Activated B cell treated with CpG ODN at 0.5 μM for 24 hours (primary cell): ENCODE data around the gene GAS6. TPM values are rescaled to one million over a fixed set of nuclear protein-coding genes. Genes with fewer than 3 reads are reported as not detected.

Experiments
- ATAC-seq: fragments of 200-7000 bp; cut with Tn5 transposase; one replicate; pipeline ENCODE4 v1.10.0; 2021; ENCODE audit warnings: low read depth, mild to moderate bottlenecking, moderate library complexity
- CTCF ChIA-PET: fragments of 350-600 bp; sonication (Branson Sonifier 250); formaldehyde crosslinking; loops from one replicate; lab custom pipeline; 2021; ENCODE audit warnings: antibody characterized with exemption; lab: Charles Lee
- POLR2A ChIA-PET: fragments of 350-600 bp; sonication (Branson Sonifier 250); formaldehyde crosslinking; loops from one replicate; lab custom pipeline; 2021; ENCODE audit warnings: antibody characterized with exemption; lab: Charles Lee
- DNase-seq: peaks from one replicate; pipeline ENCODE4 v3.0.0; 2022
- H3K27ac Mint-ChIP-seq: one replicate; pipeline ENCODE4 v1.8.0; 2020; ENCODE audit warnings: mixed read lengths
- H3K27me3 Mint-ChIP-seq: one replicate; pipeline ENCODE4 v1.8.0; 2021; ENCODE audit warnings: mixed read lengths
- H3K36me3 Mint-ChIP-seq: one replicate; pipeline ENCODE4 v1.8.0; 2021; ENCODE audit warnings: low read depth, mixed read lengths
- H3K4me1 Mint-ChIP-seq: one replicate; pipeline ENCODE4 v1.8.0; 2021; ENCODE audit warnings: mixed read lengths
- H3K4me3 Mint-ChIP-seq: one replicate; pipeline ENCODE4 v1.8.0; 2020; ENCODE audit warnings: mild to moderate bottlenecking, mixed read lengths
- H3K9me3 Mint-ChIP-seq: one replicate; pipeline ENCODE4 v1.8.0; 2020; ENCODE audit warnings: mixed read lengths
- intact Hi-C: fragments of 100-400 bp; cut with micrococcal nuclease; formaldehyde crosslinking; loops from one replicate; pipeline ENCODE4 v1.15.1; 2024
- total RNA-seq: library from RNA; stranded (reverse); gene quantifications from 2 replicates; pipeline ENCODE4 v1.2.3, GENCODE V29; 2022
- TF ChIP-seq, protein P1 (sequence below): fragments of 200-600 bp; IDR thresholded peaks from one replicate; pipeline ENCODE4 v1.8.0; 2022; ENCODE audit warnings: antibody characterized with exemption, mild to moderate bottlenecking

GAS6 gene
- total RNA-seq, 1 donor from 2014 or later = 1.4 TPM

DNA sequence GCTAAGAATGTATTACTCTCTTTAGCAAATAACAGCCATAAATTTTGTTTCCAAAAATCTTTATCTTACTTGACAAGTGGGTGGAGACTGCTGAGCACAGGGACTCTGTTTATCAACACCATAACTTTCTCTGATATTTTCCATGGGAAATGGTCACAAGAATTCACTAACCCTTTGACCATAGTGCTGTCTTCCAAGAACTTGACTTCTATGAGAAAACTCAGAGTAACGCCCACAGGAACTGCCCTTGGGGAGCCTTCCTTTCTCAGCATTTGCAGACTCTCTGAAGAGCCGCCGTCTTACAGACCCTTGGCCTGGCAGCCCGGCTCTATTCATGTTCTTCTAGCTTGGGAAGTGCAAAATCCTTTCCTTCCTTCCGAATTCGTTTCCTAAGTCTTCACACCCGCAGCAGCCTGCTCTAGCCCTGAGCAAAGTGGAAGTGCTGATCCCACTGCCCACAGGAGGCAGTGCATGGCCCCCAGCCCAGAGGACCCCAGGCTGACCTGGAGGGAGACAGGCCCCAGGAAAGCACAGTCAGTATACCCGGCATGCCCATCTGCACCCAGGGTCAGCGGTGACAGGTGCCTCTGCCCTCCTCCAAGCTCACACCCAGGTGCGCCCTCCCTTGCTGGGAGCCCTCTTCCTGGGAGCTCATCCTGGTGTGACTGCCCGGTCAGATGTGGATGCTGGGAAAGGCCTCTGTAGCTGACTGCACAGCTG is 10.2 kb downstream of the GAS6 start:
- TF ChIP-seq, protein P1, sequence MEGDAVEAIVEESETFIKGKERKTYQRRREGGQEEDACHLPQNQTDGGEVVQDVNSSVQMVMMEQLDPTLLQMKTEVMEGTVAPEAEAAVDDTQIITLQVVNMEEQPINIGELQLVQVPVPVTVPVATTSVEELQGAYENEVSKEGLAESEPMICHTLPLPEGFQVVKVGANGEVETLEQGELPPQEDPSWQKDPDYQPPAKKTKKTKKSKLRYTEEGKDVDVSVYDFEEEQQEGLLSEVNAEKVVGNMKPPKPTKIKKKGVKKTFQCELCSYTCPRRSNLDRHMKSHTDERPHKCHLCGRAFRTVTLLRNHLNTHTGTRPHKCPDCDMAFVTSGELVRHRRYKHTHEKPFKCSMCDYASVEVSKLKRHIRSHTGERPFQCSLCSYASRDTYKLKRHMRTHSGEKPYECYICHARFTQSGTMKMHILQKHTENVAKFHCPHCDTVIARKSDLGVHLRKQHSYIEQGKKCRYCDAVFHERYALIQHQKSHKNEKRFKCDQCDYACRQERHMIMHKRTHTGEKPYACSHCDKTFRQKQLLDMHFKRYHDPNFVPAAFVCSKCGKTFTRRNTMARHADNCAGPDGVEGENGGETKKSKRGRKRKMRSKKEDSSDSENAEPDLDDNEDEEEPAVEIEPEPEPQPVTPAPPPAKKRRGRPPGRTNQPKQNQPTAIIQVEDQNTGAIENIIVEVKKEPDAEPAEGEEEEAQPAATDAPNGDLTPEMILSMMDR = no peak
- ChIA-PET CTCF (no interaction called here), POLR2A (no interaction called here)
- H3K4me1 Mint-ChIP-seq = peaks cover 4% of the 10 kb centered on the region
- H3K36me3 Mint-ChIP-seq = no peaks in the 10 kb centered on the region
- intact Hi-C loops = no loop called here
- no peak overlapping the region for H3K27ac Mint-ChIP-seq
- no peaks in the 10 kb centered on the region for H3K9me3 Mint-ChIP-seq
- peaks cover 14% of the 10 kb centered on the region for H3K27me3 Mint-ChIP-seq
- ATAC-seq (no peak), DNase-seq (no peak)
- no peak overlapping the region for H3K4me3 Mint-ChIP-seq

DNA sequence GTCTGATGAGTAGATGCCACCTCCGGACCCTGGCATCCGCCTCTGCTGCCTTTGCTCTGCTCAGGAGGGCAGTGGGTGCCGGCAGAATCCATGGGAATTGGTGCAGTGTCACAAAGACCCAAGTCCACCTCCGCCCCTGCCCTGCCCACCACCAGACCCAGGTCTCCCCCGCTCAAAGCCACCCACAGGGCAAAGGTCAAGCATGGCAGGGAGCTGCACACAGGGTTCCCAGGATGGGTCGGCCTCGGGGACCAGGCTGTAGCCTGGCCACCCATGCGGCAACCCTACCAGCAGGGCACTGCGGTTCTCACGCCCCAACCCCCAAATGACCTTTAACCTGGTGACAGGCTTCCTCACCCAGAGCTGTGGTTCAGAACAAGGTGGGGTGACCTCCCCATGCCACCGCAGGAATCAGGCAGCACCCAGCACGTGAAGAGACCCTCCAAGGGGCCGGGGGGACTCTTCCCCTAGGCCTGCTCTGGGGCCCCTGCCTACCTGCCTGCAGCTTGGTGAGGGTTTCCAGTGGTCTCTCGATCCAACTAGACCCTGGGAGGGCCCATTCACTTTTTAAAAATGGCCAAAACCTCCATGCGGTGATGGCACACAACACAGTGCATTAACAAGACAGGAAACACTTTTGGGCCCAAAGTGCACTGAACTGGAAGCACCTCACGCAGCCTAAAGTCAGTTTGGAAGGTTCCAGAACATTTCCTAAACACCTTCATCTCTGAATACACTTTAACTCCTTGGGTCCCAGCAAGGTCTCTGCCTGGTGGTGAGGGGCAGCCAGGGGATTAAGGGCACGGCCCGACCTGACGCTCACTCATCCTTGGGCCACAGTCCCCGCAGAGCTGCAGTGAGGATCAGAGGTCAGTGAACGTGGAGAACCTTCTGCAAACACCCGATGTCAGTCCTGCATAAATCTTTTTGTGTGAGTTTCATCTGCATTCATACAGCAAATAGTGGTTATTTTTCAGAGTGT is 11.0 kb downstream of the GAS6 start:
- ChIA-PET POLR2A (no interaction called here), CTCF (no interaction called here)
- ATAC-seq (no peak), DNase-seq (no peak)
- Mint-ChIP-seq H3K27ac (no peak overlapping the region), H3K27me3 (peaks cover 14% of the 10 kb centered on the region), H3K36me3 (no peaks in the 10 kb centered on the region), H3K9me3 (no peaks in the 10 kb centered on the region), H3K4me1 (peaks cover 4% of the 10 kb centered on the region), H3K4me3 (no peak overlapping the region)
- TF ChIP-seq, protein P1 = no peak
- intact Hi-C loops = no loop called here

DNA sequence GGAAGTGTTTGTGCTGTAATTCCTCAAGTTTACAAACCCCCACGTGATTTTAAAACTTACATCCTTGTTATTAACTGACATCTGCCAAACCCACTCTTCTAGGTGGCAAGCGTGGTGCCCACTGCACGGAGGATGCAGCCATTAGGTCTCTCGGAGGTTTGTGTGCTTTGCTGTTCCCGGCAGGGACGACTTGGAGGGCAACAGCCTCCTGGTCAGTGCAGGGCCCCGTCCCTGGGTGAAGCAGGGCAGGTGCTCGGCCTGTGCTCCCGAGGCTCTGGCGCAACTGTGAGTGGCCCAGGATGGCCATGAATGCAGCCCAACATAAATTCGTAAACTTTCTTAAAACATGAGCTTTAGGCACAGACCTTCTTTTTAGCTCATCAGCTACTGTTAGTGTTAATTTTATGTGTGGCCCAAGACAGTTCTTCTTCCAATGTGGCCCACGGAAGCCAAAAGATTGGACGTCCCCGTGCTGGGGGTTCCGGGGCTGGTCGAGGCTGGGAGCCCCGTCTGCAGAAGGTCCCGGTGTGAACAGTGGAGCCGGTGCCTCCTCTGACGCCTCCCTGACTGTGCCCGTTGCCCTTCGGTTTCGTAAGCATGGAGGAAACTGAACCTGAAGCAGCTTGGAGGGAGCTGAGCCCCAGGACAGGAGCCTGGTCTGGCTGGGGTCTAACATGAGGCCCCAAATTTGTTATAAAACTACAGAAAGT is 11.9 kb downstream of the GAS6 start:
- intact Hi-C loops = no loop called here
- ChIA-PET POLR2A (no interaction called here), CTCF (no interaction called here)
- Mint-ChIP-seq H3K27ac (no peak overlapping the region), H3K9me3 (no peaks in the 10 kb centered on the region), H3K27me3 (peaks cover 14% of the 10 kb centered on the region), H3K4me1 (peaks cover 4% of the 10 kb centered on the region), H3K4me3 (no peak overlapping the region), H3K36me3 (no peaks in the 10 kb centered on the region)
- TF ChIP-seq, protein P1 = no peak
- DNase-seq (no peak), ATAC-seq (no peak)

DNA sequence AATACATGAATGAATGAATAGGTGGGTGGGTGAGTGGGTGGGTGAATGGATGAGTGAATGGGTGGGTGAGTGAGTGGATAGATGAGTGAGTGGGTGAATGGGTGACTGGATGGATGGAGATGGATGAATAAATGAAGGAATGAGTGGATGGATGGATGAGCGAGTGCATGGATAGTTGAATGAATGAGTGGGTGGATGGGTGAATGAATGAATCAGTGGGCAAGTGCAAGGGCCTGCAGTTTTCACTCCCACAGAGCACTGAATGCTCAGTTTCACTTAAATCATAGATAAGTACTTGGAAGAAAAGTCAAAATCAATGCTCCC is 12.4 kb downstream of the GAS6 start:
- TF ChIP-seq, protein P1 = no peak
- DNase-seq (no peak), ATAC-seq (no peak)
- ChIA-PET CTCF (no interaction called here), POLR2A (no interaction called here)
- Mint-ChIP-seq H3K4me3 (no peak overlapping the region), H3K27ac (no peak overlapping the region), H3K9me3 (no peaks in the 10 kb centered on the region), H3K4me1 (peaks cover 4% of the 10 kb centered on the region), H3K27me3 (peaks cover 14% of the 10 kb centered on the region), H3K36me3 (no peaks in the 10 kb centered on the region)
- intact Hi-C loops = no loop called here
